GM12878 (cell line): ENCODE measurements around the gene B3GALT4. TPM values are rescaled to one million over a fixed set of nuclear protein-coding genes. Genes with fewer than 3 reads are reported as not detected.

Experiments used
- ATAC-seq: fragments of 200-7000 bp; cut with Tn5 transposase; 3 replicates; pipeline ENCODE4 v1.9.1; 2020; ENCODE audit warnings: mild to moderate bottlenecking, moderate library complexity
- BruUV-seq: library from RNA; stranded (reverse); fragments of 400-500 nt; replicated peaks from 2 replicates; lab custom pipeline; 2021; lab: Mats Ljungman, UMichigan
- CTCF ChIA-PET: fragments of 300-600 bp; sonication (Branson Sonifier 250); formaldehyde crosslinking; extraction: SDS; loops from one replicate; lab custom pipeline; 2021; ENCODE audit warnings: inconsistent platforms; lab: Yijun Ruan, JAX
- POLR2A ChIA-PET: fragments of 350-600 bp; formaldehyde crosslinking; extraction: SDS; loops from one replicate; lab custom pipeline; 2021; ENCODE audit warnings: inconsistent platforms; lab: Charles Lee
- RAD21 ChIA-PET: fragments of 300-600 bp; sonication (Branson Sonifier 250); formaldehyde crosslinking; loops from one replicate; lab custom pipeline; 2023; ENCODE audit warnings: antibody characterized with exemption; ENCODE audit not compliant: unreplicated experiment; lab: Charles Lee
- SMC1A ChIA-PET: fragments of 300-600 bp; sonication (Branson Sonifier 250); formaldehyde crosslinking; loops from one replicate; lab custom pipeline; 2023; ENCODE audit not compliant: unreplicated experiment, uncharacterized antibody; lab: Charles Lee
- DNase-seq: peaks from one replicate; pipeline ENCODE4 v3.0.0-alpha.2; 2011; ENCODE audit warnings: low read depth, low spot score
- FAIRE-seq: peaks from 3 replicates; lab custom pipeline; 2011; peaks lifted over from hg19 to GRCh38; lab: Jason Lieb, UNC
- H2AFZ ChIP-seq: 2 replicates; pipeline ENCODE4 v1.6.0; 2011; ENCODE audit warnings: low read depth, low read length, control low read depth; ENCODE audit not compliant: control insufficient read depth
- H3K27ac ChIP-seq: 2 replicates; pipeline ENCODE4 v1.5.1; 2011; ENCODE audit warnings: control low read depth; ENCODE audit not compliant: control insufficient read depth, insufficient read depth
- H3K27me3 ChIP-seq, 2 experiments: replicated peaks in 1 of 2; 2 replicates each; pipeline versions ENCODE4 v1.6.0 to v1.6.1; 2011; ENCODE audit warnings: low read length in 1 of 2; ENCODE audit not compliant: control insufficient read depth in 2 of 2, insufficient read depth in 2 of 2
- H3K36me3 ChIP-seq, 2 experiments: 2 replicates each; pipeline ENCODE4 v1.5.1; 2011; ENCODE audit warnings: low read length in 1 of 2; ENCODE audit not compliant: control insufficient read depth in 2 of 2, insufficient read depth in 2 of 2
- H3K4me1 ChIP-seq: 2 replicates; pipeline ENCODE4 v1.6.1; 2011; ENCODE audit warnings: mild to moderate bottlenecking, low read length, moderate library complexity, mixed read lengths; ENCODE audit not compliant: control insufficient read depth, insufficient read depth
- H3K4me2 ChIP-seq: 2 replicates; pipeline ENCODE4 v1.6.0; 2011; ENCODE audit warnings: control low read depth; ENCODE audit not compliant: control insufficient read depth, insufficient read depth
- H3K4me3 ChIP-seq: fragments of 200-600 bp; sonication (generic); 2 replicates; pipeline ENCODE4 v1.5.1; 2016
- H3K79me2 ChIP-seq: 2 replicates; pipeline ENCODE4 v1.6.0; 2011; ENCODE audit warnings: low read length; ENCODE audit not compliant: control insufficient read depth, insufficient read depth
- H3K9ac ChIP-seq: 2 replicates; pipeline ENCODE4 v1.8.0; 2011; ENCODE audit warnings: low read length, control low read depth, mixed read lengths; ENCODE audit not compliant: control insufficient read depth, insufficient read depth
- H3K9me3 ChIP-seq: replicated peaks from 3 replicates; pipeline ENCODE4 v1.5.1; 2011; ENCODE audit warnings: mild to moderate bottlenecking, low read length; ENCODE audit not compliant: control insufficient read depth, insufficient read depth
- H4K20me1 ChIP-seq: 2 replicates; pipeline ENCODE4 v1.6.0; 2011; ENCODE audit not compliant: control insufficient read depth, insufficient read depth
- CHD2 ChIP-seq: IDR thresholded peaks from 2 replicates; pipeline ENCODE4 v1.6.1; 2011; ENCODE audit warnings: low read depth, low read length, improper control_type of control experiment, borderline replicate concordance
- HDAC6 ChIP-seq: fragments of 200-600 bp; sonication (generic); IDR thresholded peaks from one replicate; pipeline ENCODE4 v1.8.0; 2017; ENCODE audit warnings: antibody characterized with exemption; ENCODE audit not compliant: unreplicated experiment
- SMARCA5 ChIP-seq: fragments of 450-650 bp; IDR thresholded peaks from 2 replicates; pipeline ENCODE4 v1.6.1; 2017; ENCODE audit warnings: mild to moderate bottlenecking
- WGBS: methylation state at CpG from one replicate; pipeline ENCODE4 v1.1.6; 2016; ENCODE audit warnings: low lambda C conversion rate; ENCODE audit not compliant: insufficient replicate concordance, insufficient coverage; ENCODE audit errors: missing lambda C conversion rate; 5-methylcytosine and 5-hydroxymethylcytosine counted together
- in situ Hi-C: fragments of 300-500 bp; cut with MboI; formaldehyde crosslinking; loops from 9 replicates; pipeline ENCODE4 v1.14.3; 2018; ENCODE audit warnings: mixed read lengths
- intact Hi-C: fragments of 100-400 bp; cut with micrococcal nuclease; formaldehyde crosslinking; loops from one replicate; pipeline ENCODE4 v1.14.2; 2022; ENCODE audit not compliant: unreplicated experiment
- polyA plus RNA-seq, 11 experiments: library from polyadenylated mRNA; depleted of rRNA in 4 of 11; unstranded in 6 of 11; stranded (reverse) in 5 of 11; fragments of >200 nt; fragmentation: Nextera tagmentation in 4 of 11; fragmentation: Illumina TruSeq in 1 of 11; extraction: Ambion mirVana in 4 of 11; extraction: Trizol in 1 of 11; gene quantifications; 1 replicate in 1 of 11; 2 replicates in 10 of 11; pipeline versions ENCODE4 v1.2.1 to v1.2.3, GENCODE V29; 2011 to 2016; ENCODE audit warnings: inconsistent platforms in 2 of 11, missing spikeins in 2 of 11, low read depth in 1 of 11
- total RNA-seq, 4 experiments: library from RNA; depleted of rRNA in 3 of 4; stranded (reverse); fragments of >200 nt in 3 of 4; fragmentation: Illumina TruSeq in 1 of 4; extraction: Trizol in 1 of 4; gene quantifications; 2 replicates each; pipeline versions ENCODE4 v1.2.1 to v1.2.3, GENCODE V29; 2013 to 2021
- TF ChIP-seq, protein P1 (sequence below), 3 experiments: IDR thresholded peaks in 2 of 3; conservative IDR thresholded peaks in 1 of 3; 2 replicates each; pipeline ENCODE4 v1.5.1; 2011; ENCODE audit warnings: low read depth in 3 of 3, low read length in 3 of 3, mild to moderate bottlenecking in 3 of 3, control low read depth in 2 of 3, moderate library complexity in 2 of 3, inconsistent platforms in 1 of 3, mixed read lengths in 1 of 3; ENCODE audit not compliant: control insufficient read depth in 2 of 3, insufficient read depth in 1 of 3; ENCODE audit errors: extremely low read depth in 1 of 3
- TF ChIP-seq, protein P2 (sequence below): IDR thresholded peaks from 2 replicates; pipeline ENCODE4 v1.6.1; 2011; ENCODE audit warnings: mild to moderate bottlenecking, low read depth, low read length, moderate library complexity; ENCODE audit not compliant: insufficient replicate concordance

The B3GALT4 gene
- total and polyA plus RNA-seq, 10 of the 15 experiments (the other 5 are each of a cell fraction or from before 2014, with no cell fraction given), result 0.27 to 8.2 (median 2.6) TPM

DNA sequence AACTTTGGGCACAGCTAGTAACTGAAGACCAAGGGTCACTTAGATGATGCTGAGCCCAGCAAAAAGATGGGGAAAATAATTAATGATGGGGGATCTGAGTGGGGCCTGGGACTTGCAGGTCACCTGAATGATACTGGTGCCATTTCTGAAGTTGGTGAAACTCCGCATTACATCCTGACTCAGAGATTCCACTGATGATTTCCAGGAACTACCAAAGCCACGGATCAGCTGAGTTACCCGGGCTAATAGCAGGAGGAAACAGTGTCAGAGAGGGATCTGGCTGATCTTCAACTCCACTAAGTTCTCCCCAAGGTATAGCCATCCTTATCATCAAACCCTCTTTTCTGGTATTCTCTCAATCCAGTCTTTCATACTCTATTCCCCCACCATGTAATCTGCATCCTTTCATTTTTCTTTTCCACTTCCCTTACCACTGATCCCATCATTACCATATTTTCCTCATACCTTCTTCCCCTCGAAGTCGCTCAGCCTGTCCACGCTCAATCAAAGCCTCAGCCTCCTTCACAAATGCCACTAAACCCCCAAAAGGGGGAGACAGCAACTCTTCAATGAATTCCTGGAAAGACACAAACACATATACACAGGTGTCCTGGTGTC lies 25.4 kb upstream of the B3GALT4 start:
- Histone ChIP-seq H3K79me2 (peaks cover 13% of the 10 kb centered on the region), H3K9me3 (no peaks in the 10 kb centered on the region), H3K27ac (no peak overlapping the region), H3K36me3 (peaks cover 2 to 12% of the 10 kb centered on the region in 2 experiments; a peak in 2 of 4 replicates), H4K20me1 (no peaks in the 10 kb centered on the region), H3K4me3 (no peak overlapping the region), H2AFZ (no peak overlapping the region), H3K4me1 (peaks cover 10% of the 10 kb centered on the region), H3K27me3 (no peaks in the 10 kb centered on the region), H3K4me2 (no peak overlapping the region), H3K9ac (no peak overlapping the region)
- BruUV-seq, result TSS peak; percentile 55
- DNase-seq (no peak), ATAC-seq (no peak), FAIRE-seq (no peak)
- 70% methylated on average over 6 of the region's 6 CpGs for WGBS
- intact Hi-C loops, result no loop called here
- RAD21 ChIA-PET, result no interaction called here
- CTCF ChIA-PET, result interaction anchor here (1.0 to 3.8 kb wide), 5 partner anchors 9 to 352 kb away, joined by 3 to 23 read pairs (median 6); partner anchors contain the start of genes RGL2, RPS18 and VPS52
- POLR2A ChIA-PET, result interaction anchor here (0.6 to 5.2 kb wide), 6 partner anchors 11 to 139 kb away, joined by 3 to 40 read pairs (median 4); partner anchors contain the start of genes RING1, RPS18 and VPS52
- SMC1A ChIA-PET, result interaction anchor here (1.5 to 1.7 kb wide), 2 partner anchors 17 to 23 kb away, joined by 3 to 6 read pairs; no protein-coding TSS in a partner anchor
- TF ChIP-seq, protein P1, sequence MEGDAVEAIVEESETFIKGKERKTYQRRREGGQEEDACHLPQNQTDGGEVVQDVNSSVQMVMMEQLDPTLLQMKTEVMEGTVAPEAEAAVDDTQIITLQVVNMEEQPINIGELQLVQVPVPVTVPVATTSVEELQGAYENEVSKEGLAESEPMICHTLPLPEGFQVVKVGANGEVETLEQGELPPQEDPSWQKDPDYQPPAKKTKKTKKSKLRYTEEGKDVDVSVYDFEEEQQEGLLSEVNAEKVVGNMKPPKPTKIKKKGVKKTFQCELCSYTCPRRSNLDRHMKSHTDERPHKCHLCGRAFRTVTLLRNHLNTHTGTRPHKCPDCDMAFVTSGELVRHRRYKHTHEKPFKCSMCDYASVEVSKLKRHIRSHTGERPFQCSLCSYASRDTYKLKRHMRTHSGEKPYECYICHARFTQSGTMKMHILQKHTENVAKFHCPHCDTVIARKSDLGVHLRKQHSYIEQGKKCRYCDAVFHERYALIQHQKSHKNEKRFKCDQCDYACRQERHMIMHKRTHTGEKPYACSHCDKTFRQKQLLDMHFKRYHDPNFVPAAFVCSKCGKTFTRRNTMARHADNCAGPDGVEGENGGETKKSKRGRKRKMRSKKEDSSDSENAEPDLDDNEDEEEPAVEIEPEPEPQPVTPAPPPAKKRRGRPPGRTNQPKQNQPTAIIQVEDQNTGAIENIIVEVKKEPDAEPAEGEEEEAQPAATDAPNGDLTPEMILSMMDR (IDR thresholded peaks at IDR 0.05 in 2 of 3, conservative IDR thresholded peaks at IDR 0.05 in 1 of 3; ENCODE audit: control insufficient read depth in 2 of 3, extremely low read depth in 1 of 3, insufficient read depth in 1 of 3, low read depth in 3 of 3, low read length in 3 of 3), result peak in 1 of 3 experiments; percentile 9; a peak in 1 of 6 replicates
- no peak for TF ChIP-seq CHD2
- in situ Hi-C loops, result no loop called here

DNA sequence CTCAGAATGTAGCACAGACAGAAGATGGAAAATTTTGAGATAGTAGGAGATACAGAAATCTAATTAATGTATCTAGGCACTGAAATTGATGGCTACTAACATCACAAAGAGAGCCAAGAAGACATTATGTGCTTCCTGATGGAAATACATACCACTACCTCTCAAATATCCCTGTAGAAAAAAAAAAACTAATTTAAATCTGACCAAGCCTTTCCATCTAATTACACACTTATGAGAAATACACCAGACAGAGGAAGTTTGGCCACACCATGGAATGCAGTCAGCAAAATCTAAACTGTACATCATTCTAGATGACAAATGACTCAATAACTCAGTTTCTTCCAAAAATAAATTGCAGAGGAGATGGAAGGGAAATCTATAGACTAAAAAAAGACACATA lies 24.2 kb upstream of the B3GALT4 start:
- FAIRE-seq (no peak), ATAC-seq (no peak), DNase-seq (no peak)
- no TSS peak for BruUV-seq
- no peaks in the 10 kb centered on the region for H3K27me3 ChIP-seq
- TF ChIP-seq, protein P2, sequence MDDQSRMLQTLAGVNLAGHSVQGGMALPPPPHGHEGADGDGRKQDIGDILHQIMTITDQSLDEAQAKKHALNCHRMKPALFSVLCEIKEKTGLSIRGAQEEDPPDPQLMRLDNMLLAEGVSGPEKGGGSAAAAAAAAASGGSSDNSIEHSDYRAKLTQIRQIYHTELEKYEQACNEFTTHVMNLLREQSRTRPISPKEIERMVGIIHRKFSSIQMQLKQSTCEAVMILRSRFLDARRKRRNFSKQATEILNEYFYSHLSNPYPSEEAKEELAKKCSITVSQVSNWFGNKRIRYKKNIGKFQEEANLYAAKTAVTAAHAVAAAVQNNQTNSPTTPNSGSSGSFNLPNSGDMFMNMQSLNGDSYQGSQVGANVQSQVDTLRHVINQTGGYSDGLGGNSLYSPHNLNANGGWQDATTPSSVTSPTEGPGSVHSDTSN, result no peak
- no peak for TF ChIP-seq HDAC6
- no peak for TF ChIP-seq SMARCA5
- no peak overlapping the region for H3K9ac ChIP-seq
- no peak overlapping the region for H3K27ac ChIP-seq
- ChIA-PET POLR2A (no interaction called here), RAD21 (no interaction called here), SMC1A (no interaction called here), CTCF (no interaction called here)
- H3K4me3 ChIP-seq, result no peak overlapping the region
- H3K36me3 ChIP-seq, result peaks cover 2 to 12% of the 10 kb centered on the region in 2 experiments; a peak in 2 of 4 replicates
- in situ Hi-C loops, result no loop called here
- intact Hi-C loops, result no loop called here
- no peak overlapping the region for H3K4me2 ChIP-seq
- no peaks in the 10 kb centered on the region for H4K20me1 ChIP-seq
- H3K9me3 ChIP-seq, result no peaks in the 10 kb centered on the region
- H3K4me1 ChIP-seq, result peaks cover 10% of the 10 kb centered on the region
- H3K79me2 ChIP-seq, result peaks cover 13% of the 10 kb centered on the region
- no peak overlapping the region for H2AFZ ChIP-seq
